Forelimb muscle (tissue), 1 donor: ENCODE results near the gene CKLF. TPM values are rescaled to one million over a fixed set of nuclear protein-coding genes. Genes with fewer than 3 reads are reported as not detected.
"Not testable (repeated sequence)": the region's sequence is repeated elsewhere in the genome, so short reads cannot be mapped to it uniquely, and the experiment has no call there.

Experiments
- DNase-seq: peaks from one replicate; pipeline ENCODE4 v3.0.0-alpha.2; 2013; ENCODE audit warnings: low read depth
- polyA plus RNA-seq: library from polyadenylated mRNA; unstranded; fragments of 120-200 nt; gene quantifications from one replicate; pipeline ENCODE4 v1.2.1, GENCODE V29; 2013; ENCODE audit not compliant: insufficient read length

CKLF gene
- polyA plus RNA-seq, 1 donor, result 26.0 TPM

- DNase-seq, result no peak
Observed at GRCh38 chr16:66568355-66568754, 16.0 kb downstream of the CKLF start.

GRCh38 chr16:66569131-66569530 is 16.8 kb downstream of the CKLF start:
- DNase-seq, result no peak

DNA sequence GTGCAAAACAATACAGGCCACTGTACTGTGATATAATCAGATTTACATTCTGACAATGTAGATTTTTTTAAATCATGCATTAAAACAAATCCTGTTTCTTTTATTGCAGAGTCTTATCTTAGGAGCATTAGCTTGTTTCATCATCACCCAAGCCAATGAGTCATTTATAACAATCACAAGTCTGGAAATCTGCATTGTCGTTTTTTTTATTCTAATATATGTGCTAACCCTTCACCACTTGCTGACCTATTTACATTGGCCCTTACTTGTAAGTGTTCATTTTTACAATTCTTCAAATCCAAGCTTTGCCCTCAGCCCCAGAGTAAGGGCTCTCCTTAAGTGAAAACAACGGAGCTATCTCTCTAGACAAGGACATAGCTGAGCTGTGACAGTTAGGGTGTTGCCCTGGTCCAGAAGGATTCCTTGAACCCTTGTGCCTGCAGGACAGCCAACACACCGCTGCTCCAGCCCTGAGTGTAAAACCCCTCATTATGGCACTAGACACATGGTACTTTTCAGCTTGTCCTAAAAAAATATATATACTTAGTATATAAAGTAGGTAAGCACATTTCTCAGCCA is 17.5 kb downstream of the CKLF start:
- DNase-seq, result no peak

GRCh38 chr16:66572356-66572755 is 20.0 kb downstream of the CKLF start:
- DNase-seq, result no peak

GRCh38 chr16:66574081-66574480 is 21.7 kb downstream of the CKLF start:
- no peak for DNase-seq

DNA sequence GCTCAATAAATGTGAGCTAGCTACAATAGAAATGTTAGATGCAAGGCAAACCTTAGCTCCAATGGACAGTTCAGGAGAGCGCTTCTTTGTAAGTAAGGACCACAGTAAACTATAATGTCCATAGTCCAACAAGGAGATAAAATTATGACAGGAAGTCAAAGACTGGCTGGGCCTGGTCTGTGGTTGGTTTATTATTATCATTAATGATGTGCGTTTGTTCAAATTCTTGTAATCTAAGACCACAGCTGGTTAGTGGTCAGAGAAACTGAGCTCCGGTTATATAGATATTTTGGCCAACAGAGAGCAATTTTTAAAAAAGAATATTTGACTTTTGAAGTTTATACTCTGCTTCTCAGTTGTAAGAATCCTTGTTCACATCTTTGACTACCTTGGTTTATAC is 22.2 kb downstream of the CKLF start:
- no peak for DNase-seq

DNA sequence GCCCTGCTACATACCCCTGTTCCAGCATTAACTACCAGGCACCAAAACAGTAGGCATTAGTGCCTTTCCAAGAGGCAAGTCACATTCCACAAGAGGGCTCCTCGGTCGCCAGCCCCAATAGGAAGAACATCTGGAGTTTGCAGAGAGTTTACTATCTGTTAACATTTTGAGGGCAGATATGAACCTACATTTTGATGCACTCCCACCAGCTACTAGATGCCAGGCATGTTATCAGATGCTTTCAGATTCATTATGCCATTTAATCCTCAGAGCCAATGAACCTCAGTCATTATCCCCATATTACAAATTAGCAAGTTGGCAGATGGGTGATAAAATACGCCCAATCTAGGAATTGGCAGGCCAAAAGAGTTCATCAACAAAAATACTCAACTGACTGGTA is 22.7 kb downstream of the CKLF start:
- no peak for DNase-seq

DNA sequence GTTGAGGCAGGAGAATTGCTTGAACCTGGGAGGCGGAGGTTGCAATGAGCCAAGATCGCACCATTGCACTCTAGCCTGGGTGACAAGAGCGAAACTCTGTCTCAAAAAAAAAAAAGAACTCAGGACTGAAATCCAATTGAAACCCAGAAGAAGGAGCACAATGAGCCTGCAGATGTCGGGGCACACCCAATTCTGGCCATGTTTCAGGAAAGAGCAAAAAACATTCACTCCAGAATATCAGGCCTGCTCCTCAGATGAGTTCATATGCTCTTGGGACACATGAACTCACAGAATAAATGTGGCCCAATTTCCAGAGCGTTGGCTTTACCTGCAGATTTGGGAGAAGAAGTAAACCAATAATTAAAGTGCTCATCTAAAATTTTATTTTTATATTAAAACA is 23.9 kb downstream of the CKLF start:
- DNase-seq, result no peak

- DNase-seq, result no peak
Observed at GRCh38 chr16:66578651-66579531, 26.5 kb downstream of the CKLF start, which contains the start of gene CMTM2. TSS of gene CMTM2 (plus strand) at chr16:66579463. CDS start at chr16:66579608, 145 bp downstream.

- DNase-seq, result no peak
Observed at GRCh38 chr16:66580605-66581209, 28.3 kb downstream of the CKLF start.

DNA sequence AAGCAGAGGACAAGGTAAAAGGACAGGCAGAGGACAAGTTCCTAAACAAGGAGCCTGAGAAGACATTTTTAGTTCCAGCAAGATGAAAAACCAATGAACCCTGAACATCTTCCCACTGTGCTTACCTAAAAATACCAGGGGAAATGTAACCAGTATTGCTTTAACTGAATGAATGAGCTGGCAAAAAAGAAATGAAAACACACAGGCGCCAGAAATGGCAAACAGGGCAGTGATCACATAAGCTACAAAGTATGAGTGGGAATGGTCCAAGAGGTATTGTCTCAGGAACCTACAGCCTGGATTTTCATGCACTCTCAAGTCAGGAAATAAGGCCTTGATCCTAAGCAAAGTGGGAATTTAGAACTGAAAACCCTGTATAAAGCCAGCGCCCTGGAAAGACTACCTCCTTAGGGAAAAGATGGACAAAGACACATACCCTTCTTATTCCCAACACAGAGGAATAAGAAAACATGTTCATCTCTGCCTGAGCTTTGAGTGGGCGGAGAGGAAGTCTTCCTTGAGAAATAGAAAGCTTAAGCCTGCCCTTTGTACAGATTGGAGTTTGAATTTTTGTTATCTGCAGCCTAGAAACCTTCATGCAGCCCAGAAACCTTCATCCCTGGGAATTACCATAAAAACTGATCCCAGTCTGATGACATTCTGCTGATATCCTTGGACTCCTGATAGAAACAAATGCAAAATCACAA is 29.0 kb downstream of the CKLF start:
- DNase-seq, result no peak

GRCh38 chr16:66585481-66586239 is 33.3 kb downstream of the CKLF start:
- no peak for DNase-seq

- no peak for DNase-seq
Observed at GRCh38 chr16:66587881-66588600, 35.7 kb downstream of the CKLF start.

- no peak for DNase-seq
Observed at GRCh38 chr16:66588981-66589713, 36.8 kb downstream of the CKLF start.

DNA sequence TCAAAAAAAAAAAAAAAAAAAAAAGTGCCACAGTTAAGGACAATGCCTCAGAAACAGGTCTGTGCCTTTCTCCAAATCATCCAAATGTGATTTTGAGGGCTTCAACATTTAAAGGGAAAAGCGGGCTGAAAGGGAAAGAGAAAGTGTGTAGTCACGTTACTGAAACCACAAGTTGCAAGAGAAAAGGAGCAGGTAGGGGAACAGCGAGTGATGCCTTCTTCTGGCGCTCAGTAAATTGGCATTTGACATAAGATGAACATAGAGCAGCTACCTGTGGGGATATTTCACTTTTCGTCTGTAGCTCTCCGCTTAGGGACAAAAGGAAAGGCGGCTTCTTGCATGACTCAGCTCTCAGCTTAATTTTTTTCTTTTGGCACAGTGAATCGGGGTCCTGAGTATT is 37.9 kb downstream of the CKLF start:
- no peak for DNase-seq

- no peak for DNase-seq
Observed at GRCh38 chr16:66591018-66591417, 38.6 kb downstream of the CKLF start.

DNA sequence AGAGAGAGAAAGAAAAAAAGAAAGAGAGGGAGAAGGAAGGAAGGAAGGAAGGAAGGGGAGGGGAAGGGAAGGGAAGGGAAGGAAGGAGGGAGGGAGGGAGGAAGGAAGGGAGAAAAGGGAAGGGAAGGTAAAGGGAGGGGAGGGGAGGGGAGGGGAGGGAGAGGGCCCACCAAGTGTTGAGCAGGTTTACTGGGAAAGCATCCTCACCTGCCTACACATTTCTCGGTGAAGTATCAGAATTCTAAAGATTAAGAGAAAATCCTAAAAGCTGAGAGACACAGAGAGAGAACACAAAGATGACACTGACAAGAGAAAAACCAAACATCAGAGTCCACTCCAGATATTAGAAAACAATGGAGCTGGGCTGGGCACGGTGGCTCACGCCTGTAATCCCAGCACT is 39.9 kb downstream of the CKLF start:
- DNase-seq, result no peak

- no peak for DNase-seq
Observed at GRCh38 chr16:66592814-66593213, 40.4 kb downstream of the CKLF start.

DNA sequence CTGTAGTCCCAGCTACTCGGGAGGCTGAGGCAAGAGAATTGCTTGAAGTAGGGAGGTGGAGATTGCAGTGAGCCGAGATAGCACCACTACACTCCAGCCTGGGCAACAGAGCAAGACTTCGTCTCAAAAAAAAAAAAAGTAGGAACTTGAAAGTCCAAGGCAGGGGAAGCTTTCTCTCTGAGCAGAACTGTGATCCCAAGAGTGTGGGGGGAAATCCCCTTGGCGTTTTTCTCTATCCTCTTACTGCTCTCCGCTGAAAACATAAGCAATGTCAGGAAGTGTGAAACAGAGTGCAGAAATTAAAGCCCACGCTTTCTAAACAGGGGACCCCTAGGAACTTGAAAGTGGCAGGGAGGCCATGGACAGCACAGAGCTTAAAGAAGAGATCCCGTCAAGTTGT is 42.4 kb downstream of the CKLF start:
- DNase-seq, result no peak

DNA sequence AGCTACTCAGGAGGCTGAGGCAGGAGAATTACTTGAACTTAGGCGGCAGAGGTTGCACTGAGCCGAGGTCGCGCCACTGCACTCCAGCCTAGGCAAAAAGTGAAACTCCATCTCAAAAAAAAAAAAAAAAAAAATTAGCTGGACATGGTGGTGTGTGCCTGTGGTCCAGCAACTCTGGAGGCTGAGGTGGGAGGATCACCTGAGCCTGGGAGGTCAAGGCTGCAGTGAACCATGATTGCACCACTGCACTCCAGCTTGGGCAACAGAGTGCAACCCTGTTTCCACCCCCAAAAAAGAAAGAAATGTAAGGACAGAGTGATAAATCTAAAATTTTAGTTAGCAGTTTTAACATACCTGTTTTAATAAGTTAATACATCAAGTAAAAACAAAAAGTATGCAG is 44.2 kb downstream of the CKLF start:
- DNase-seq, result not testable (repeated sequence)
